Esophagus muscularis mucosa (tissue), 4 donors: ENCODE results near the gene AUTS2. TPM values are rescaled to one million over a fixed set of nuclear protein-coding genes. Genes with fewer than 3 reads are reported as not detected.

Experiments used
- DNase-seq: peaks from one replicate; pipeline ENCODE4 v3.0.0-alpha.2; 2017; ENCODE audit errors: extremely low spot score
- H3K27ac ChIP-seq, 4 donors: fragments of 200-600 bp; sonication (generic); replicated peaks in 1 of 4; 1 replicate in 3 of 4; 2 replicates in 1 of 4; pipeline ENCODE4 v1.5.1; 2016 to 2019; ENCODE audit warnings: mild to moderate bottlenecking in 1 of 4
- H3K27me3 ChIP-seq, 4 donors: fragments of 200-600 bp; sonication (generic); one replicate each; pipeline versions ENCODE4 v1.5.1 to v1.6.0; 2016 to 2019
- H3K36me3 ChIP-seq, 4 donors: fragments of 200-600 bp; sonication (generic); one replicate each; pipeline ENCODE4 v1.5.1; 2016 to 2019
- H3K4me1 ChIP-seq, 4 donors: fragments of 200-600 bp; sonication (generic); one replicate each; pipeline ENCODE4 v1.5.1; 2016 to 2019
- H3K4me3 ChIP-seq, 4 donors: fragments of 200-600 bp; sonication (generic); 1 replicate in 2 of 4; 2 replicates in 2 of 4; pipeline ENCODE4 v1.5.1; 2016 to 2019; ENCODE audit warnings: mild to moderate bottlenecking in 4 of 4, moderate library complexity in 1 of 4
- H3K9me3 ChIP-seq, 4 donors: fragments of 200-600 bp; sonication (generic); 1 replicate in 3 of 4; 2 replicates in 1 of 4; pipeline ENCODE4 v1.5.1; 2016 to 2019
- EP300 ChIP-seq: sonication (generic); formaldehyde crosslinking; IDR thresholded peaks from one replicate; pipeline ENCODE4 v1.6.1; 2017; ENCODE audit warnings: antibody characterized with exemption
- POLR2A ChIP-seq: fragments of 450-650 bp; IDR thresholded peaks from one replicate; pipeline ENCODE4 v1.6.1; 2017; ENCODE audit warnings: antibody characterized with exemption, moderate library complexity, mild to moderate bottlenecking, low read depth
- POLR2AphosphoS5 ChIP-seq, 2 donors: sonication (generic); formaldehyde crosslinking; IDR thresholded peaks; one replicate each; pipeline ENCODE4 v1.6.1; 2017; ENCODE audit warnings: antibody characterized with exemption in 2 of 2
- WGBS: methylation state at CpG from one replicate; pipeline ENCODE4 v1.1.5; 2018; 5-methylcytosine and 5-hydroxymethylcytosine counted together
- intact Hi-C: fragments of 100-400 bp; cut with DNase I; formaldehyde crosslinking; loops from one replicate; pipeline ENCODE4 v1.15.1; 2023
- total RNA-seq, 4 donors: library from RNA; depleted of rRNA; stranded (reverse); fragments of >200 nt; gene quantifications; one replicate each; pipeline versions ENCODE4 v1.1.0 to v1.2.1, GENCODE V29; 2016
- TF ChIP-seq, protein P1 (sequence below), 3 experiments: fragments of 200-600 bp in 2 of 3; fragments of 450-650 bp in 1 of 3; sonication (generic) in 2 of 3; IDR thresholded peaks; one replicate each; pipeline ENCODE4 v1.5.1; 2017 to 2019; ENCODE audit warnings: antibody characterized with exemption in 3 of 3, mild to moderate bottlenecking in 2 of 3, moderate library complexity in 1 of 3

Gene AUTS2
- total RNA-seq, 4 donors from 2014 or later: 18.5 to 44.9 (median 34.2) TPM

- 95% methylated on average over 3 of the region's 3 CpGs for WGBS
- no peaks in the 10 kb centered on the region for H3K4me1 ChIP-seq
- H3K9me3 ChIP-seq: peaks cover 0 to 7% (median 2%) of the 10 kb centered on the region in 4 donors
- no peak overlapping the region for H3K27ac ChIP-seq
- H3K27me3 ChIP-seq: no peaks in the 10 kb centered on the region
- TF ChIP-seq EP300 (no peak), POLR2A (no peak), POLR2AphosphoS5 (IDR thresholded peaks at IDR 0.05) (no peak)
- TF ChIP-seq, protein P1, sequence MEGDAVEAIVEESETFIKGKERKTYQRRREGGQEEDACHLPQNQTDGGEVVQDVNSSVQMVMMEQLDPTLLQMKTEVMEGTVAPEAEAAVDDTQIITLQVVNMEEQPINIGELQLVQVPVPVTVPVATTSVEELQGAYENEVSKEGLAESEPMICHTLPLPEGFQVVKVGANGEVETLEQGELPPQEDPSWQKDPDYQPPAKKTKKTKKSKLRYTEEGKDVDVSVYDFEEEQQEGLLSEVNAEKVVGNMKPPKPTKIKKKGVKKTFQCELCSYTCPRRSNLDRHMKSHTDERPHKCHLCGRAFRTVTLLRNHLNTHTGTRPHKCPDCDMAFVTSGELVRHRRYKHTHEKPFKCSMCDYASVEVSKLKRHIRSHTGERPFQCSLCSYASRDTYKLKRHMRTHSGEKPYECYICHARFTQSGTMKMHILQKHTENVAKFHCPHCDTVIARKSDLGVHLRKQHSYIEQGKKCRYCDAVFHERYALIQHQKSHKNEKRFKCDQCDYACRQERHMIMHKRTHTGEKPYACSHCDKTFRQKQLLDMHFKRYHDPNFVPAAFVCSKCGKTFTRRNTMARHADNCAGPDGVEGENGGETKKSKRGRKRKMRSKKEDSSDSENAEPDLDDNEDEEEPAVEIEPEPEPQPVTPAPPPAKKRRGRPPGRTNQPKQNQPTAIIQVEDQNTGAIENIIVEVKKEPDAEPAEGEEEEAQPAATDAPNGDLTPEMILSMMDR (IDR thresholded peaks at IDR 0.05): no peak
- H3K4me3 ChIP-seq: no peak overlapping the region
- DNase-seq: no peak
- intact Hi-C loops: no loop called here
- no peaks in the 10 kb centered on the region for H3K36me3 ChIP-seq
Measured at GRCh38 chr7:70154521-70155180, 556.4 kb downstream of the AUTS2 start.

DNA sequence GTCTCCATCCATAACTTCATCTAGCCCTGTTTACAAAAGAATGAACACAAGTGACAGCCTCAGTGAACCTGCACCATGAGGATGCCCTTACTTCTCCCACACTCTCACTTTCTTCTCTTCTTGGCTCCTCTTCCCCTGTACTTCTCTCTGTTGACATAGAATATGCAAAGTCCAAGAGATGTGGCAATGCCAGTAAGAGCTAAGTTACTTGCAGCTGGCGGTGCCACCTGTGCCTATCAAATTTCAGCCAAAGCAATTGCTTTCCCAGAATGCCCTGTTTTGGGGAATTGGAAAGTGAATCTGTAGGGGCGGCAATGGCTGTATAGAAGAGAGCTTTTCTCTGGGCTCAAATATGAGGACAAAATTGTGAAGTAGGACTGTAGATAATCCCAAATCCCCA lies 557.8 kb downstream of the AUTS2 start:
- H3K4me1 ChIP-seq: peaks cover 0 to under 1% (median 0%) of the 10 kb centered on the region in 4 donors
- H3K27ac ChIP-seq: no peak overlapping the region
- H3K4me3 ChIP-seq: no peak overlapping the region
- DNase-seq: no peak
- no peaks in the 10 kb centered on the region for H3K36me3 ChIP-seq
- intact Hi-C loops: no loop called here
- TF ChIP-seq POLR2A (no peak), EP300 (no peak), POLR2AphosphoS5 (IDR thresholded peaks at IDR 0.05) (no peak)
- TF ChIP-seq, protein P1 (IDR thresholded peaks at IDR 0.05): no peak
- no peaks in the 10 kb centered on the region for H3K27me3 ChIP-seq
- WGBS: 76% methylated on average over 2 of the region's 2 CpGs
- H3K9me3 ChIP-seq: peaks cover 0 to 7% (median 2%) of the 10 kb centered on the region in 4 donors

GRCh38 chr7:70159121-70159520 lies 560.8 kb downstream of the AUTS2 start:
- H3K9me3 ChIP-seq: no peaks in the 10 kb centered on the region
- no peaks in the 10 kb centered on the region for H3K27me3 ChIP-seq
- intact Hi-C loops: no loop called here
- no peak for DNase-seq
- no peak for TF ChIP-seq POLR2AphosphoS5 (IDR thresholded peaks at IDR 0.05)
- TF ChIP-seq, protein P1 (IDR thresholded peaks at IDR 0.05): no peak
- TF ChIP-seq POLR2A: no peak
- 83% methylated on average over 3 of the region's 3 CpGs for WGBS
- H3K27ac ChIP-seq: no peak overlapping the region
- no peak overlapping the region for H3K4me3 ChIP-seq
- no peaks in the 10 kb centered on the region for H3K36me3 ChIP-seq
- peaks cover 0 to 7% (median 0%) of the 10 kb centered on the region in 4 donors for H3K4me1 ChIP-seq

- Histone ChIP-seq H3K27ac (no peak overlapping the region), H3K27me3 (no peaks in the 10 kb centered on the region), H3K9me3 (peaks cover 0 to 6% (median 2%) of the 10 kb centered on the region in 4 donors), H3K36me3 (no peaks in the 10 kb centered on the region), H3K4me1 (peaks cover 0 to 7% (median 0%) of the 10 kb centered on the region in 4 donors), H3K4me3 (no peak overlapping the region)
- intact Hi-C loops: no loop called here
- TF ChIP-seq POLR2AphosphoS5 (IDR thresholded peaks at IDR 0.05): no peak
- TF ChIP-seq, protein P1 (IDR thresholded peaks at IDR 0.05): no peak
- TF ChIP-seq EP300: no peak
- TF ChIP-seq POLR2A: no peak
- DNase-seq: no peak
- WGBS: 93% methylated on average over 7 of the region's 7 CpGs
Measured at GRCh38 chr7:70165477-70166170, 567.3 kb downstream of the AUTS2 start.
